Right lung (tissue), 5 donors: Measurements from ENCODE around the gene DZIP3. TPM values are rescaled to one million over a fixed set of nuclear protein-coding genes. Genes with fewer than 3 reads are reported as not detected.
"Not testable (repeated sequence)": the region's sequence is repeated elsewhere in the genome, so short reads cannot be mapped to it uniquely, and the experiment has no call there.

ENCODE experiments used
- DNase-seq, 2 donors: peaks; one replicate each; pipeline ENCODE4 v3.0.0-alpha.2; 2013
- polyA plus RNA-seq, 5 donors: library from polyadenylated mRNA; unstranded; fragments of 120-200 nt; gene quantifications; one replicate each; pipeline versions ENCODE4 v1.2.1 to v1.2.3, GENCODE V29; 2013; ENCODE audit warnings: inconsistent platforms in 1 of 5, low replicate concordance in 1 of 5; ENCODE audit not compliant: insufficient read length in 5 of 5, insufficient read depth in 1 of 5

DZIP3 gene
- polyA plus RNA-seq, 5 donors, result 20.9 to 33.7 (median 33.2) TPM

- DNase-seq, result no peak
Observed at GRCh38 chr3:108599677-108600409, 10.3 kb downstream of the DZIP3 start.

- no peak for DNase-seq
Observed at GRCh38 chr3:108602249-108602934, 12.9 kb downstream of the DZIP3 start.

- no peak for DNase-seq
Observed at GRCh38 chr3:108602935-108603294, 13.4 kb downstream of the DZIP3 start.

GRCh38 chr3:108603691-108604090, 14.2 kb downstream of the DZIP3 start:
- no peak for DNase-seq

GRCh38 chr3:108605028-108605427, 15.5 kb downstream of the DZIP3 start:
- no peak for DNase-seq

GRCh38 chr3:108605491-108605890, 16.0 kb downstream of the DZIP3 start:
- DNase-seq, result no peak

- DNase-seq, result no peak
Observed at GRCh38 chr3:108608750-108609149, 19.2 kb downstream of the DZIP3 start.

- no peak for DNase-seq
Observed at GRCh38 chr3:108610651-108611050, 21.1 kb downstream of the DZIP3 start.

- not testable (repeated sequence) for DNase-seq
Observed at GRCh38 chr3:108616090-108616489, 26.6 kb downstream of the DZIP3 start.

GRCh38 chr3:108620250-108620649, 30.7 kb downstream of the DZIP3 start:
- DNase-seq, result peak; percentile 7 to 12

GRCh38 chr3:108623504-108623903, 34.0 kb downstream of the DZIP3 start:
- DNase-seq, result no peak

- DNase-seq, result no peak
Observed at GRCh38 chr3:108629974-108630373, 40.5 kb downstream of the DZIP3 start.

GRCh38 chr3:108642526-108642925, 53.0 kb downstream of the DZIP3 start:
- no peak for DNase-seq

- DNase-seq, result no peak
Observed at GRCh38 chr3:108645364-108645763, 55.8 kb downstream of the DZIP3 start.

- DNase-seq, result not testable (repeated sequence)
Observed at GRCh38 chr3:108655664-108656063, 66.1 kb downstream of the DZIP3 start.

- DNase-seq, result no peak
Observed at GRCh38 chr3:108661699-108662098, 72.2 kb downstream of the DZIP3 start.

- peak; percentile 74 for DNase-seq
Observed at GRCh38 chr3:108662142-108662738, 72.7 kb downstream of the DZIP3 start.

GRCh38 chr3:108664266-108664665, 74.7 kb downstream of the DZIP3 start:
- DNase-seq, result no peak

GRCh38 chr3:108667312-108667711, 77.8 kb downstream of the DZIP3 start:
- DNase-seq, result no peak

GRCh38 chr3:108669208-108669607, 79.7 kb downstream of the DZIP3 start:
- no peak for DNase-seq

- no peak for DNase-seq
Observed at GRCh38 chr3:108672701-108673100, 83.2 kb downstream of the DZIP3 start.

- DNase-seq, result no peak
Observed at GRCh38 chr3:108673988-108674661, 84.6 kb downstream of the DZIP3 start.

GRCh38 chr3:108677811-108678210, 88.3 kb downstream of the DZIP3 start:
- no peak for DNase-seq
